ENCODE measurements around the gene TMBIM1.

Gene TMBIM1

DNA sequence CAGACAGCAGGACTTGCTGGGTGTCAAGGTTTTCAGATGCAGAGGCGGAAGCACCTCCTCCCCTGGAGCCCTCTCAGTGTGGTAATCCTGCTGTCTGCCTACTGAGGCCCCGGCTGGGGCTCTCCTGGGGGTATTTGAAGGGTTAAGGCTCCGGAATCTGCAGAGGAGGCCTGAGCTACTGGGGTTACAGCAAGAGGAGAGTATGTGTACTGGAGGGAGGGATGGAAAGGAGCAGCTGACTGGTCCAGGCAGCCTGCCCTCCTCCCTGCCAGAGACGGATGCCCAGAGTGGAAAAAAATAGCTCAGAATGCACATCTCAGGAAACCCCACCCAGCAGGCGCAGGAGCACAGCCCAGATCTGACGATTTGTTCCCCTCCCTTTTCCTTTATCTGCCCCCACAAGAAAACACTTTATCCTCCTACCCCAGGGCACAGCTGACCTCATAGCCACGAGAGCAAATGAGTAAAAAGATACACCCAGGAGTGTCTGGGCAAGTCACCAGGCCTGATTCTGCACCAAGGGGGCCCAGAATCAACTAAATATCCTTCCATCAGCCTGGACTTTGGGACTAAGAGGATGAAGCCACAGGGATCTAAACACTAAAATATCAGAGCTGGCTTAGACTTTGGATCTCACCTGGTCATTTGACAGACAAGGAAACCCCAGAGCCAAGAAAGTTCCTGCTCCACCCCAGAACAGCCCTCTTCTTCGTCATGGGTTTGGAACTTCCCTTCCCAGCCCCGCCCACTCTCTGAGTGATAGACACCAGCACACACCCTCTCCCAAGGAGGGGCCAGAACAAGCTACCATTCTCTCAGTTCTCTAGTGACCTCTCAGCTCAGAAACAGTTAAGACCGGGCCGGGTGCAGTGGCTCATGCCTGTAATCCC is 5.5 kb downstream of the TMBIM1 start:
- Histone ChIP-seq H3K27me3 (replicated peaks; ENCODE audit: control insufficient read depth, insufficient read depth, low read length) (no peaks in the 10 kb centered on the region), H3K4me3 (replicated peaks; ENCODE audit: low read depth, low read length) (peak overlapping the region; percentile 53), H3K36me3 (ENCODE audit: control insufficient read depth, insufficient read depth, low read length) (peaks cover 2% of the 10 kb centered on the region; the same call in 1 of the 2 replicates)
- DNase-seq (ENCODE audit: extremely low read depth, insufficient read length) = peak; percentile 64
- TF ChIP-seq, protein P1, sequence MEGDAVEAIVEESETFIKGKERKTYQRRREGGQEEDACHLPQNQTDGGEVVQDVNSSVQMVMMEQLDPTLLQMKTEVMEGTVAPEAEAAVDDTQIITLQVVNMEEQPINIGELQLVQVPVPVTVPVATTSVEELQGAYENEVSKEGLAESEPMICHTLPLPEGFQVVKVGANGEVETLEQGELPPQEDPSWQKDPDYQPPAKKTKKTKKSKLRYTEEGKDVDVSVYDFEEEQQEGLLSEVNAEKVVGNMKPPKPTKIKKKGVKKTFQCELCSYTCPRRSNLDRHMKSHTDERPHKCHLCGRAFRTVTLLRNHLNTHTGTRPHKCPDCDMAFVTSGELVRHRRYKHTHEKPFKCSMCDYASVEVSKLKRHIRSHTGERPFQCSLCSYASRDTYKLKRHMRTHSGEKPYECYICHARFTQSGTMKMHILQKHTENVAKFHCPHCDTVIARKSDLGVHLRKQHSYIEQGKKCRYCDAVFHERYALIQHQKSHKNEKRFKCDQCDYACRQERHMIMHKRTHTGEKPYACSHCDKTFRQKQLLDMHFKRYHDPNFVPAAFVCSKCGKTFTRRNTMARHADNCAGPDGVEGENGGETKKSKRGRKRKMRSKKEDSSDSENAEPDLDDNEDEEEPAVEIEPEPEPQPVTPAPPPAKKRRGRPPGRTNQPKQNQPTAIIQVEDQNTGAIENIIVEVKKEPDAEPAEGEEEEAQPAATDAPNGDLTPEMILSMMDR (IDR thresholded peaks at IDR 0.05; ENCODE audit: insufficient read depth, low read length, poor library complexity, severe bottlenecking) = no peak

DNA sequence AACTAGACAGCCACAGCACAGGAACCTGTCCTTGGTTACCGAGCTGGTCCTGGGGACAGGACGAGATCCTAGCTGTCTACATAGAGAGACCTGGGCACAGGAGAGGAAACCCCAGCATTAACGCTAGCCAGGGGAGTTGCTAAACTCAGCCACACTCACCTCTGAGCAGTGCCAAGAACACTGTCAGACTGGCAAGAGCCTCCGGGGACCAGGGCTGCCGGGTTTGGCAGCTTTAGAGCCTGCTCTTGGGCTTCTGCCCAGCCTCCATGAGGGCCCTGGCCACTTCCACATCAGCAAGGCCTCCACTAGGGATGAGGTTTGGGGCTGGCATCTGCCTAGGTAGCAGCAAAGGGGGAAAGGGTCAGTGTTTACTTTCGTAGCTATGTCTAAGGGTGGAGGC is 6.7 kb downstream of the TMBIM1 start:
- DNase-seq (ENCODE audit: extremely low read depth, insufficient read length) = no peak
- TF ChIP-seq, protein P1 (IDR thresholded peaks at IDR 0.05; ENCODE audit: insufficient read depth, low read length, poor library complexity, severe bottlenecking) = no peak
- no peaks in the 10 kb centered on the region for H3K27me3 ChIP-seq (replicated peaks; ENCODE audit: control insufficient read depth, insufficient read depth, low read length)
- H3K4me3 ChIP-seq (replicated peaks; ENCODE audit: low read depth, low read length) = no peak overlapping the region
- H3K36me3 ChIP-seq (ENCODE audit: control insufficient read depth, insufficient read depth, low read length) = peaks cover 5% of the 10 kb centered on the region

DNA sequence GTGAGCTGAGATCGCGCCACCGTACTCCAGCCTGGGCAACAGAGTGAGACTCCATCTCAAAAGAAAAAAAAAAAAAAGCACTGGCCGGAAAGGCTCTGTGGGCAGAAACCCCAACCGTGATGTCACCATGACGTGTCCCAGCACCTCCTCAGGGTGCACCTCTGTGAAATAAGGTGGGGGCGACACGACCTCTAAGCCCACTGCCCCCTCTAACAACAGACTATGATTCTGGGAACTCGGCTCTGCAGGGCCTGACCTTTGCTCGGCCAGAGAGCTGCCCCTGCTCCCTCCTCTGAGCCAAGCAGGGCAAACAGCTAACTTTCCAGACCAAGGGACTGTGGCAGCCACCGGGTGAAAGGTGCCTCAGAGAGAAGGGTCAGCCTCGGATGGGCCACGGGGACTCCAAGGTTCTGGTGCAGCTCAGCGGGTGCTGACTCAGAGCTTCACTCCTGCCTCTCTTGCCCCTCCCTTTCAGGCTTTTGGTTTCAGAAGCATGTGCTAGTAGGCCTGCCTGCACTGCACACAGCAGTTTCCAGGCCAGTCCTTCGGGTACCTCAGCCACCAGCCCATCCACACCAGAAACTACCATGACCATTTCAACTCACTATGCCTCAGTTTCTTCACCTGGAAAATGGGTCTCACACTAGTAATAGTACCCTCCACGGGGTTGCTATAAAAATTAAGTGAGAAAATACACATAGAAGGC is 8.0 kb downstream of the TMBIM1 start:
- Histone ChIP-seq H3K36me3 (ENCODE audit: control insufficient read depth, insufficient read depth, low read length) (peaks cover 13% of the 10 kb centered on the region), H3K4me3 (replicated peaks; ENCODE audit: low read depth, low read length) (peak overlapping the region; percentile 12; the same call in 1 of the 2 replicates), H3K27me3 (replicated peaks; ENCODE audit: control insufficient read depth, insufficient read depth, low read length) (no peaks in the 10 kb centered on the region)
- TF ChIP-seq, protein P1 (IDR thresholded peaks at IDR 0.05; ENCODE audit: insufficient read depth, low read length, poor library complexity, severe bottlenecking) = no peak
- DNase-seq (ENCODE audit: extremely low read depth, insufficient read length) = no peak

DNA sequence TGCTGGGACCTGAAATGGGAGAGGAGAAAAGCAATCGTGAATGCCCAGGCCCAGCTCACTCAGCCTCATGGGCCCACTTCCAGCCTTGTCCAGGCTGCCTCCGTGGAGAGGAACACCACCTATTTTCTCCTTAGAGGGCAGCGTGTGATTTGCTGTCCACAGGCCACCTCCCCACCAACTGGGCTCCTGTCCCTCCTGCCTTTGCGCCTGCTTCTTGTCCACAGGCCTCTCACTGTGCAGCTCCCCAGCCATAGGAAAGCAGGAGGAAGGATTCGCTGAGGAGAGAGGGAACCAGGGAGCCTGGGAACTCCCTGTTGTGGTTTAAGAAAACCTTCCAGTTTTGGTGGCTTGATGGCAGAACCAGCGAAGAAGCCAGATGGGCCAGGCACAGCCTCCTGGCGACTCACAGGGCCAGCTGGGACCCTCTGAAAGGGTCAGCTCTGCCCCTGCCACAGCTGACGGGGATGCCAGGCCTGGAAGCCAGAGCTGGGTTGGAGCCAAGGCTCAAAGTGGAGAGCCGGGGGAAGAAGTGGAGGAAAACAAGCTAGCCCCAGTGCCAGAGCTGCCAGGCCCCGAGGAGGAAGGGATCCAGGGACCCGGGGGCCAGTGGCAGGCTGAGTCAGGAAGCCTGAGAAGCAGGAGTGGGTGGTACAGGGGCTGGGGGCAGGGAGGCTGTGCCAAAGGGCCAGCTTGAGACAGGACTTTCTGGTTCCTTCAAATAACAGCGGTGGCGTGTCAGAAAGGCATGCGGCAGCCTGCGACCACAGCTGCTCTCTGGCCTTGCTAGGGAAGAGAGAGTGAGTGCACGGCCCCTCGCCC is 9.9 kb downstream of the TMBIM1 start:
- Histone ChIP-seq H3K4me3 (replicated peaks; ENCODE audit: low read depth, low read length) (no peak overlapping the region), H3K27me3 (replicated peaks; ENCODE audit: control insufficient read depth, insufficient read depth, low read length) (no peaks in the 10 kb centered on the region), H3K36me3 (ENCODE audit: control insufficient read depth, insufficient read depth, low read length) (peaks cover 20% of the 10 kb centered on the region)
- no peak for DNase-seq (ENCODE audit: extremely low read depth, insufficient read length)
- TF ChIP-seq, protein P1 (IDR thresholded peaks at IDR 0.05; ENCODE audit: insufficient read depth, low read length, poor library complexity, severe bottlenecking) = no peak

DNA sequence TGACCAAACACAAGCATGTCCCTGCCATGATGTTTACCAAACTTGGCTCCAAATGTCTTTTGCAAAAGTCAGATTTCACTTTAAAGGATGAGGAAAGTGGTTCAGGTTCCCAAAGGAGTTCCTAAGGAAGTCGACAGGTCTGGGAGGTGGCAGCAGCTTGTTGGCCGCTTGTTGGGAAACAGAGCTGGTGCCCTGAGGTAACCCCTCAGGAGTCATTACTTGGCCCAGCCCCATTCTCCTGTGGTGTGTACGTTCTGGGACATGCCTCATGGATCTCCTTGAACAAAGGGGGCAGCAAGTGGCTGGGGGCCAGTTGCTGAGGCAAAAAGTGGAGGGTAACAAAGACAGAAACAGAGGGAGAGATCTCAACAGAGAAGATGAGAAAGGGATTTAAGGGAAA is 10.9 kb downstream of the TMBIM1 start:
- Histone ChIP-seq H3K36me3 (ENCODE audit: control insufficient read depth, insufficient read depth, low read length) (peaks cover 23% of the 10 kb centered on the region), H3K4me3 (replicated peaks; ENCODE audit: low read depth, low read length) (no peak overlapping the region), H3K27me3 (replicated peaks; ENCODE audit: control insufficient read depth, insufficient read depth, low read length) (no peaks in the 10 kb centered on the region)
- DNase-seq (ENCODE audit: extremely low read depth, insufficient read length) = no peak
- TF ChIP-seq, protein P1 (IDR thresholded peaks at IDR 0.05; ENCODE audit: insufficient read depth, low read length, poor library complexity, severe bottlenecking) = no peak
